Hepatocyte (in vitro differentiated cells): ENCODE data around the gene PAK5. TPM values are rescaled to one million over a fixed set of nuclear protein-coding genes. Genes with fewer than 3 reads are reported as not detected.

Source experiments
- DNase-seq: peaks from one replicate; pipeline ENCODE4 v3.0.0-alpha.2; 2016; ENCODE audit warnings: low spot score
- H2AFZ ChIP-seq: fragments of 200-600 bp; sonication (generic); 2 replicates; pipeline ENCODE4 v1.6.0; 2016; ENCODE audit warnings: antibody characterized with exemption, mild to moderate bottlenecking
- H3K27ac ChIP-seq: fragments of 200-600 bp; sonication (generic); 2 replicates; pipeline ENCODE4 v1.5.1; 2016; ENCODE audit warnings: mild to moderate bottlenecking
- H3K27me3 ChIP-seq: fragments of 200-600 bp; sonication (generic); 2 replicates; pipeline ENCODE4 v1.6.1; 2016
- H3K36me3 ChIP-seq: fragments of 200-600 bp; sonication (generic); replicated peaks from 2 replicates; pipeline ENCODE4 v1.5.1; 2016; ENCODE audit warnings: low read depth; ENCODE audit not compliant: insufficient read depth
- H3K4me1 ChIP-seq: fragments of 200-600 bp; sonication (generic); 2 replicates; pipeline ENCODE4 v1.5.1; 2016; ENCODE audit warnings: mild to moderate bottlenecking, moderate library complexity; ENCODE audit not compliant: insufficient read depth
- H3K4me2 ChIP-seq: fragments of 200-600 bp; sonication (generic); 2 replicates; pipeline ENCODE4 v1.6.0; 2016
- H3K4me3 ChIP-seq: fragments of 200-600 bp; sonication (generic); 2 replicates; pipeline ENCODE4 v1.5.1; 2016; ENCODE audit warnings: mild to moderate bottlenecking
- H3K79me2 ChIP-seq: fragments of 200-600 bp; sonication (generic); 2 replicates; pipeline ENCODE4 v1.6.0; 2017; ENCODE audit warnings: mild to moderate bottlenecking
- H3K9me2 ChIP-seq: fragments of 200-600 bp; sonication (generic); replicated peaks from 2 replicates; pipeline ENCODE4 v1.6.0; 2017; ENCODE audit warnings: mild to moderate bottlenecking; ENCODE audit not compliant: insufficient read depth
- H3K9me3 ChIP-seq: fragments of 200-600 bp; sonication (generic); 2 replicates; pipeline ENCODE4 v1.5.1; 2016; ENCODE audit warnings: low read depth, mild to moderate bottlenecking
- H4K20me1 ChIP-seq: fragments of 200-600 bp; sonication (generic); 2 replicates; pipeline ENCODE4 v1.6.0; 2016; ENCODE audit warnings: mild to moderate bottlenecking; ENCODE audit not compliant: insufficient read depth, poor library complexity, severe bottlenecking
- CTCF ChIP-seq: fragments of 200-600 bp; sonication (generic); IDR thresholded peaks from 2 replicates; pipeline ENCODE4 v1.5.1; 2016; ENCODE audit warnings: antibody characterized with exemption, mild to moderate bottlenecking; ENCODE audit not compliant: poor library complexity
- EZH2 ChIP-seq: fragments of 200-600 bp; sonication (generic); IDR thresholded peaks from 2 replicates; pipeline ENCODE4 v1.6.1; 2016; ENCODE audit warnings: antibody characterized with exemption, mild to moderate bottlenecking, borderline replicate concordance
- EZH2phosphoT487 ChIP-seq: fragments of 200-600 bp; sonication (generic); IDR thresholded peaks from one replicate; pipeline ENCODE4 v1.6.1; 2018; ENCODE audit warnings: antibody characterized with exemption, mild to moderate bottlenecking, low read depth, moderate library complexity; ENCODE audit not compliant: unreplicated experiment, severe bottlenecking
- WGBS: methylation state at CpG from one replicate; pipeline ENCODE4 v1.1.6; 2016; ENCODE audit warnings: low lambda C conversion rate; ENCODE audit errors: missing lambda C conversion rate; 5-methylcytosine and 5-hydroxymethylcytosine counted together
- polyA plus RNA-seq: library from polyadenylated mRNA; unstranded; fragments of >200 nt; fragmentation: Nextera tagmentation; extraction: Ambion mirVana; gene quantifications from 2 replicates; pipeline ENCODE4 v1.2.1, GENCODE V29; 2016
- total RNA-seq: library from RNA; depleted of rRNA; stranded (reverse); fragments of >200 nt; gene quantifications from 2 replicates; pipeline ENCODE4 v1.2.3, GENCODE V29; 2014

The PAK5 gene
- total and polyA plus RNA-seq, 2 experiments from 2014 or later, result 0.56 to 0.97 TPM

GRCh38 chr20:9743871-9744270 is 95.0 kb downstream of the PAK5 start:
- H3K4me2 ChIP-seq, result no peak overlapping the region
- no peak for DNase-seq
- no peak overlapping the region for H3K4me3 ChIP-seq
- no peaks in the 10 kb centered on the region for H3K9me2 ChIP-seq
- no peak overlapping the region for H2AFZ ChIP-seq
- no peaks in the 10 kb centered on the region for H3K27me3 ChIP-seq
- no peaks in the 10 kb centered on the region for H4K20me1 ChIP-seq
- H3K9me3 ChIP-seq, result no peaks in the 10 kb centered on the region
- TF ChIP-seq EZH2phosphoT487 (no peak), CTCF (no peak), EZH2 (no peak)
- no peaks in the 10 kb centered on the region for H3K79me2 ChIP-seq
- H3K36me3 ChIP-seq, result no peaks in the 10 kb centered on the region
- H3K27ac ChIP-seq, result no peak overlapping the region
- H3K4me1 ChIP-seq, result no peaks in the 10 kb centered on the region

- Histone ChIP-seq H2AFZ (no peak overlapping the region), H3K27me3 (no peaks in the 10 kb centered on the region), H3K4me1 (peaks cover 5% of the 10 kb centered on the region), H4K20me1 (no peaks in the 10 kb centered on the region), H3K9me3 (no peaks in the 10 kb centered on the region), H3K36me3 (no peaks in the 10 kb centered on the region), H3K4me2 (no peak overlapping the region), H3K4me3 (no peak overlapping the region), H3K27ac (peak overlapping the region; percentile 8), H3K79me2 (no peaks in the 10 kb centered on the region), H3K9me2 (no peaks in the 10 kb centered on the region)
- 68% methylated on average over 5 of the region's 5 CpGs for WGBS
- DNase-seq, result peak; percentile 26
- TF ChIP-seq EZH2, result no peak
- TF ChIP-seq CTCF, result no peak
- TF ChIP-seq EZH2phosphoT487, result no peak
Measured at GRCh38 chr20:9742821-9743220, 96.1 kb downstream of the PAK5 start.

GRCh38 chr20:9741996-9742395 is 96.9 kb downstream of the PAK5 start:
- Histone ChIP-seq H3K4me3 (no peak overlapping the region), H3K27me3 (no peaks in the 10 kb centered on the region), H3K9me3 (no peaks in the 10 kb centered on the region), H3K79me2 (no peaks in the 10 kb centered on the region), H2AFZ (no peak overlapping the region), H3K36me3 (no peaks in the 10 kb centered on the region), H3K4me1 (peaks cover 5% of the 10 kb centered on the region), H3K9me2 (no peaks in the 10 kb centered on the region), H4K20me1 (no peaks in the 10 kb centered on the region), H3K27ac (peak overlapping the region; percentile 3), H3K4me2 (no peak overlapping the region)
- WGBS, result 83% methylated on average over 3 of the region's 3 CpGs
- TF ChIP-seq EZH2phosphoT487, result no peak
- DNase-seq, result no peak

GRCh38 chr20:9740486-9740885 is 98.4 kb downstream of the PAK5 start:
- no peak overlapping the region for H3K27ac ChIP-seq
- H3K4me1 ChIP-seq, result peaks cover 5% of the 10 kb centered on the region
- no peaks in the 10 kb centered on the region for H3K27me3 ChIP-seq
- H2AFZ ChIP-seq, result no peak overlapping the region
- no peak for DNase-seq
- no peaks in the 10 kb centered on the region for H4K20me1 ChIP-seq
- H3K9me3 ChIP-seq, result no peaks in the 10 kb centered on the region
- H3K9me2 ChIP-seq, result no peaks in the 10 kb centered on the region
- H3K4me3 ChIP-seq, result no peak overlapping the region
- TF ChIP-seq EZH2, result no peak
- no peak for TF ChIP-seq CTCF
- no peak for TF ChIP-seq EZH2phosphoT487
- no peaks in the 10 kb centered on the region for H3K79me2 ChIP-seq
- no peaks in the 10 kb centered on the region for H3K36me3 ChIP-seq
- H3K4me2 ChIP-seq, result no peak overlapping the region
- WGBS, result 89% methylated on average over 5 of the region's 5 CpGs
